Measurements from ENCODE around the gene SORL1. TPM values are rescaled to one million over a fixed set of nuclear protein-coding genes. Genes with fewer than 3 reads are reported as not detected.

SORL1 gene
- total and polyA plus RNA-seq, 2 of the 8 experiments (the other 6 are each of a cell fraction or from before 2014, with no cell fraction given), result 38.1 to 65.5 TPM

DNA sequence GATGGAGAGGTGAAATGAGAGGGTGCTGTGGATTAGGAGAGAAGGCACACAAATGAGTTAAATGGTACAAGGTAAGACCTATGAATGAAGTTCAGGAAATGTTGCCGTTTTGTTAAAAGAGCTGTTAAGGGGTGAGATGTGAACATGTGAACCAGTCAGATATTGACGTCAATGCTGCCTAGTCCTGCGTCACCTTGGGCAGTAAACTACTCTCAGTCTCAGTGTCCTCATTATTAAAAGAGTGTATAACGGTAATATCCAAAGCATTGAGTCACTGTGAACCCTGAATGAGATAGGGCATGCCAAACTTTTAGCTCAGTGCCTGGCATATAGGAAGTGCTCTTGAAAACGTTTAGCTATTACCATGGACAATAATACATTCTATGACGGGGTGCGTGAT is 33.1 kb downstream of the SORL1 start (continued):
- TF ChIP-seq, protein P1, sequence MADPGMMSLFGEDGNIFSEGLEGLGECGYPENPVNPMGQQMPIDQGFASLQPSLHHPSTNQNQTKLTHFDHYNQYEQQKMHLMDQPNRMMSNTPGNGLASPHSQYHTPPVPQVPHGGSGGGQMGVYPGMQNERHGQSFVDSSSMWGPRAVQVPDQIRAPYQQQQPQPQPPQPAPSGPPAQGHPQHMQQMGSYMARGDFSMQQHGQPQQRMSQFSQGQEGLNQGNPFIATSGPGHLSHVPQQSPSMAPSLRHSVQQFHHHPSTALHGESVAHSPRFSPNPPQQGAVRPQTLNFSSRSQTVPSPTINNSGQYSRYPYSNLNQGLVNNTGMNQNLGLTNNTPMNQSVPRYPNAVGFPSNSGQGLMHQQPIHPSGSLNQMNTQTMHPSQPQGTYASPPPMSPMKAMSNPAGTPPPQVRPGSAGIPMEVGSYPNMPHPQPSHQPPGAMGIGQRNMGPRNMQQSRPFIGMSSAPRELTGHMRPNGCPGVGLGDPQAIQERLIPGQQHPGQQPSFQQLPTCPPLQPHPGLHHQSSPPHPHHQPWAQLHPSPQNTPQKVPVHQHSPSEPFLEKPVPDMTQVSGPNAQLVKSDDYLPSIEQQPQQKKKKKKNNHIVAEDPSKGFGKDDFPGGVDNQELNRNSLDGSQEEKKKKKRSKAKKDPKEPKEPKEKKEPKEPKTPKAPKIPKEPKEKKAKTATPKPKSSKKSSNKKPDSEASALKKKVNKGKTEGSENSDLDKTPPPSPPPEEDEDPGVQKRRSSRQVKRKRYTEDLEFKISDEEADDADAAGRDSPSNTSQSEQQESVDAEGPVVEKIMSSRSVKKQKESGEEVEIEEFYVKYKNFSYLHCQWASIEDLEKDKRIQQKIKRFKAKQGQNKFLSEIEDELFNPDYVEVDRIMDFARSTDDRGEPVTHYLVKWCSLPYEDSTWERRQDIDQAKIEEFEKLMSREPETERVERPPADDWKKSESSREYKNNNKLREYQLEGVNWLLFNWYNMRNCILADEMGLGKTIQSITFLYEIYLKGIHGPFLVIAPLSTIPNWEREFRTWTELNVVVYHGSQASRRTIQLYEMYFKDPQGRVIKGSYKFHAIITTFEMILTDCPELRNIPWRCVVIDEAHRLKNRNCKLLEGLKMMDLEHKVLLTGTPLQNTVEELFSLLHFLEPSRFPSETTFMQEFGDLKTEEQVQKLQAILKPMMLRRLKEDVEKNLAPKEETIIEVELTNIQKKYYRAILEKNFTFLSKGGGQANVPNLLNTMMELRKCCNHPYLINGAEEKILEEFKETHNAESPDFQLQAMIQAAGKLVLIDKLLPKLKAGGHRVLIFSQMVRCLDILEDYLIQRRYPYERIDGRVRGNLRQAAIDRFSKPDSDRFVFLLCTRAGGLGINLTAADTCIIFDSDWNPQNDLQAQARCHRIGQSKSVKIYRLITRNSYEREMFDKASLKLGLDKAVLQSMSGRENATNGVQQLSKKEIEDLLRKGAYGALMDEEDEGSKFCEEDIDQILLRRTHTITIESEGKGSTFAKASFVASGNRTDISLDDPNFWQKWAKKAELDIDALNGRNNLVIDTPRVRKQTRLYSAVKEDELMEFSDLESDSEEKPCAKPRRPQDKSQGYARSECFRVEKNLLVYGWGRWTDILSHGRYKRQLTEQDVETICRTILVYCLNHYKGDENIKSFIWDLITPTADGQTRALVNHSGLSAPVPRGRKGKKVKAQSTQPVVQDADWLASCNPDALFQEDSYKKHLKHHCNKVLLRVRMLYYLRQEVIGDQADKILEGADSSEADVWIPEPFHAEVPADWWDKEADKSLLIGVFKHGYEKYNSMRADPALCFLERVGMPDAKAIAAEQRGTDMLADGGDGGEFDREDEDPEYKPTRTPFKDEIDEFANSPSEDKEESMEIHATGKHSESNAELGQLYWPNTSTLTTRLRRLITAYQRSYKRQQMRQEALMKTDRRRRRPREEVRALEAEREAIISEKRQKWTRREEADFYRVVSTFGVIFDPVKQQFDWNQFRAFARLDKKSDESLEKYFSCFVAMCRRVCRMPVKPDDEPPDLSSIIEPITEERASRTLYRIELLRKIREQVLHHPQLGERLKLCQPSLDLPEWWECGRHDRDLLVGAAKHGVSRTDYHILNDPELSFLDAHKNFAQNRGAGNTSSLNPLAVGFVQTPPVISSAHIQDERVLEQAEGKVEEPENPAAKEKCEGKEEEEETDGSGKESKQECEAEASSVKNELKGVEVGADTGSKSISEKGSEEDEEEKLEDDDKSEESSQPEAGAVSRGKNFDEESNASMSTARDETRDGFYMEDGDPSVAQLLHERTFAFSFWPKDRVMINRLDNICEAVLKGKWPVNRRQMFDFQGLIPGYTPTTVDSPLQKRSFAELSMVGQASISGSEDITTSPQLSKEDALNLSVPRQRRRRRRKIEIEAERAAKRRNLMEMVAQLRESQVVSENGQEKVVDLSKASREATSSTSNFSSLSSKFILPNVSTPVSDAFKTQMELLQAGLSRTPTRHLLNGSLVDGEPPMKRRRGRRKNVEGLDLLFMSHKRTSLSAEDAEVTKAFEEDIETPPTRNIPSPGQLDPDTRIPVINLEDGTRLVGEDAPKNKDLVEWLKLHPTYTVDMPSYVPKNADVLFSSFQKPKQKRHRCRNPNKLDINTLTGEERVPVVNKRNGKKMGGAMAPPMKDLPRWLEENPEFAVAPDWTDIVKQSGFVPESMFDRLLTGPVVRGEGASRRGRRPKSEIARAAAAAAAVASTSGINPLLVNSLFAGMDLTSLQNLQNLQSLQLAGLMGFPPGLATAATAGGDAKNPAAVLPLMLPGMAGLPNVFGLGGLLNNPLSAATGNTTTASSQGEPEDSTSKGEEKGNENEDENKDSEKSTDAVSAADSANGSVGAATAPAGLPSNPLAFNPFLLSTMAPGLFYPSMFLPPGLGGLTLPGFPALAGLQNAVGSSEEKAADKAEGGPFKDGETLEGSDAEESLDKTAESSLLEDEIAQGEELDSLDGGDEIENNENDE (IDR thresholded peaks at IDR 0.05; ENCODE audit: insufficient replicate concordance, low read length), result no peak

Data from H1 (cell line).